K562 (cell line): Measurements from ENCODE around the gene LPXN. TPM values are rescaled to one million over a fixed set of nuclear protein-coding genes. Genes with fewer than 3 reads are reported as not detected.

Experiments used
- ATAC-seq: fragments of 200-7000 bp; cut with Tn5 transposase; 3 replicates; pipeline ENCODE4 v1.9.1; 2020; ENCODE audit warnings: moderate library complexity
- BruUV-seq: library from RNA; stranded (reverse); fragments of 400-500 nt; replicated peaks from 2 replicates; lab custom pipeline; 2021; lab: Mats Ljungman, UMichigan
- CTCF ChIA-PET: fragments of 300-600 bp; formaldehyde crosslinking; extraction: SDS; loops from one replicate; lab custom pipeline; 2021; ENCODE audit warnings: low intra/inter-chr PET ratio; lab: Yijun Ruan, JAX
- POLR2A ChIA-PET: fragments of 300-600, 350-650 bp; sonication (Branson Sonifier 250); formaldehyde crosslinking; extraction: SDS; loops from one replicate; lab custom pipeline; 2021; ENCODE audit warnings: antibody characterized with exemption, inconsistent platforms; lab: Yijun Ruan, JAX
- DNase-seq, 4 experiments: peaks; one replicate each; pipeline versions ENCODE4 v3.0.0 to v3.0.0-alpha.2; 2011 to 2018; ENCODE audit warnings: low spot score in 3 of 4, mixed read lengths in 3 of 4; ENCODE audit errors: extremely low read depth in 1 of 4
- FAIRE-seq: peaks from 2 replicates; lab custom pipeline; 2011; peaks lifted over from hg19 to GRCh38; lab: Jason Lieb, UNC
- H2AFZ ChIP-seq: 2 replicates; pipeline ENCODE4 v1.6.0; 2011; ENCODE audit warnings: low read depth, low read length, control low read depth, inconsistent platforms
- H3K27ac ChIP-seq: fragments of 200-600 bp; 3 replicates; pipeline ENCODE4 v1.8.0; 2011; ENCODE audit warnings: low read depth, mild to moderate bottlenecking, control low read depth, inconsistent platforms, low read length, moderate library complexity, mixed read lengths; ENCODE audit errors: extremely low read depth
- H3K27me3 ChIP-seq, 2 experiments: fragments of 300-600 bp in 1 of 2; 2 replicates in 1 of 2; 3 replicates in 1 of 2; pipeline versions ENCODE4 v1.6.0 to v1.8.0; 2011; ENCODE audit warnings: inconsistent platforms in 2 of 2, low read length in 2 of 2, mild to moderate bottlenecking in 1 of 2, mixed read lengths in 1 of 2, moderate library complexity in 1 of 2; ENCODE audit not compliant: control insufficient read depth in 2 of 2, insufficient read depth in 2 of 2
- H3K36me3 ChIP-seq: fragments of 300-600 bp; 3 replicates; pipeline ENCODE4 v1.8.0; 2011; ENCODE audit warnings: mild to moderate bottlenecking, low read length, inconsistent platforms; ENCODE audit not compliant: control insufficient read depth, insufficient read depth
- H3K4me1 ChIP-seq, 2 experiments: fragments of 200-600 bp in 1 of 2; replicated peaks in 1 of 2; 2 replicates in 1 of 2; 3 replicates in 1 of 2; pipeline versions ENCODE4 v1.5.1 to v1.8.0; 2011; ENCODE audit warnings: inconsistent platforms in 2 of 2, low read length in 2 of 2, mild to moderate bottlenecking in 1 of 2, mixed read lengths in 1 of 2, moderate library complexity in 1 of 2; ENCODE audit not compliant: control insufficient read depth in 2 of 2, insufficient read depth in 2 of 2
- H3K4me2 ChIP-seq: 2 replicates; pipeline ENCODE4 v1.6.1; 2011; ENCODE audit warnings: low read length, control low read depth, inconsistent platforms, mixed read lengths; ENCODE audit not compliant: insufficient read depth
- H3K4me3 ChIP-seq: fragments of 200-600 bp; sonication (generic), shearing (Covaris generic); 2 replicates; pipeline ENCODE4 v1.5.1; 2016; ENCODE audit warnings: control low read depth, inconsistent platforms
- H3K79me2 ChIP-seq: fragments of 200-600 bp; 3 replicates; pipeline ENCODE4 v1.8.0; 2011; ENCODE audit warnings: low read length, inconsistent platforms; ENCODE audit not compliant: control insufficient read depth, insufficient read depth
- H3K9ac ChIP-seq, 2 experiments: 2 replicates each; pipeline versions ENCODE4 v1.6.0 to v1.6.1; 2011; ENCODE audit warnings: low read depth in 2 of 2, low read length in 2 of 2, control low read depth in 1 of 2, inconsistent platforms in 1 of 2, mild to moderate bottlenecking in 1 of 2, mixed read lengths in 1 of 2; ENCODE audit not compliant: insufficient read depth in 1 of 2
- H3K9me1 ChIP-seq: one replicate; pipeline ENCODE4 v1.6.0; 2011; ENCODE audit warnings: inconsistent platforms, mild to moderate bottlenecking, low read length, moderate library complexity; ENCODE audit not compliant: control insufficient read depth, insufficient read depth
- H3K9me3 ChIP-seq: replicated peaks from 2 replicates; pipeline ENCODE4 v1.5.1; 2011; ENCODE audit warnings: low read depth, low read length, inconsistent platforms; ENCODE audit not compliant: control insufficient read depth, insufficient read depth
- H4K20me1 ChIP-seq: replicated peaks from 2 replicates; pipeline ENCODE4 v1.6.1; 2011; ENCODE audit warnings: low read length, inconsistent platforms, mixed read lengths; ENCODE audit not compliant: control insufficient read depth, insufficient read depth
- DLX4 ChIP-seq: fragments of 250-450 bp; sonication (Bioruptor Pico); IDR thresholded peaks from 2 replicates; pipeline ENCODE4 v1.6.1; 2021; ENCODE audit warnings: mild to moderate bottlenecking
- FOXJ2 ChIP-seq: fragments of 200-800 bp; sonication (Bioruptor generic); IDR thresholded peaks from 2 replicates; pipeline ENCODE4 v1.6.1; 2016; ENCODE audit warnings: missing genetic modification characterization, missing compliant biosample characterization
- FOXO4 ChIP-seq: fragments of 450-650 bp; formaldehyde crosslinking; IDR thresholded peaks from 2 replicates; pipeline ENCODE4 v1.4.0; 2020; ENCODE audit warnings: mild to moderate bottlenecking, moderate library complexity
- KAT7 ChIP-seq: sonication (generic); formaldehyde crosslinking; IDR thresholded peaks from 2 replicates; pipeline ENCODE4 v1.8.0; 2022; ENCODE audit warnings: missing genetic modification reagents, mild to moderate bottlenecking, borderline replicate concordance
- MBD2 ChIP-seq: sonication (generic); IDR thresholded peaks from 2 replicates; pipeline ENCODE4 v1.6.1; 2016; ENCODE audit warnings: low read depth, borderline replicate concordance
- MGA ChIP-seq: fragments of 450-650 bp; IDR thresholded peaks from 2 replicates; pipeline ENCODE4 v1.6.1; 2016; ENCODE audit warnings: mild to moderate bottlenecking, moderate library complexity
- WGBS: fragments of 100-300 bp; shearing (Covaris generic); methylation state at CpG from one replicate; pipeline ENCODE4 v1.1.6; 2016; ENCODE audit warnings: low coverage, mixed read lengths; ENCODE audit not compliant: insufficient coverage; ENCODE audit errors: missing lambda C conversion rate; 5-methylcytosine and 5-hydroxymethylcytosine counted together
- in situ Hi-C: fragments of 300-500 bp; cut with MboI; formaldehyde crosslinking; loops from 4 replicates; pipeline ENCODE4 v1.15.0; 2018; ENCODE audit warnings: inconsistent platforms, mixed read lengths
- intact Hi-C: fragments of 100-400 bp; cut with micrococcal nuclease; formaldehyde crosslinking; loops from 2 replicates; pipeline ENCODE4 v1.14.2; 2022
- polyA plus RNA-seq, 8 experiments: library from polyadenylated mRNA; depleted of rRNA in 4 of 8; stranded (reverse) in 5 of 8; unstranded in 3 of 8; fragments of >200 nt; fragmentation: Nextera tagmentation in 2 of 8; fragmentation: Illumina TruSeq in 1 of 8; extraction: Ambion mirVana in 2 of 8; extraction: Trizol in 1 of 8; gene quantifications; 2 replicates each; pipeline versions ENCODE4 v1.2.1 to v1.2.3, GENCODE V29; 2011 to 2014; ENCODE audit warnings: inconsistent platforms in 1 of 8, missing spikeins in 1 of 8
- total RNA-seq, 7 experiments: library from RNA; depleted of rRNA in 6 of 7; stranded (reverse); fragments of >200 nt in 6 of 7; fragmentation: Illumina TruSeq in 2 of 7; extraction: Trizol in 2 of 7; gene quantifications; 2 replicates each; pipeline versions ENCODE4 v1.2.1 to v1.2.3, GENCODE V29; 2011 to 2021; ENCODE audit warnings: low replicate concordance in 1 of 7

LPXN gene
- total and polyA plus RNA-seq, 9 of the 15 experiments (the other 6 are each of a cell fraction or from before 2014, with no cell fraction given): 0.73 to 3.1 (median 2.0) TPM

GRCh38 chr11:58608331-58608730 lies 32.7 kb upstream of the LPXN start:
- H2AFZ ChIP-seq: no peak overlapping the region
- H3K27ac ChIP-seq: no peak overlapping the region
- no peaks in the 10 kb centered on the region for H3K9me3 ChIP-seq
- H3K9ac ChIP-seq: no peak overlapping the region
- H4K20me1 ChIP-seq: peaks cover 19% of the 10 kb centered on the region; the same call in 1 of the 2 replicates
- H3K79me2 ChIP-seq: peaks cover 74% of the 10 kb centered on the region
- intact Hi-C loops: no loop called here
- peaks cover 54% of the 10 kb centered on the region for H3K36me3 ChIP-seq
- ATAC-seq (no peak), DNase-seq (no peak), FAIRE-seq (no peak)
- peaks cover 6 to 15% of the 10 kb centered on the region in 2 experiments; a peak in 4 of 5 replicates for H3K4me1 ChIP-seq
- CTCF ChIA-PET: no interaction called here
- BruUV-seq: no TSS peak
- WGBS: 95% methylated on average over 5 of the region's 5 CpGs
- H3K27me3 ChIP-seq: no peaks in the 10 kb centered on the region
- peaks cover 3% of the 10 kb centered on the region for H3K9me1 ChIP-seq
- in situ Hi-C loops: no loop called here
- no peak for TF ChIP-seq MBD2
- no peak for TF ChIP-seq MGA
- TF ChIP-seq FOXO4 (CRISPR knock-in tag): no peak
- TF ChIP-seq DLX4 (CRISPR knock-in tag): no peak
- no peak for TF ChIP-seq FOXJ2 (tag)
- no peak for TF ChIP-seq KAT7 (CRISPR knock-in tag)
- no peak overlapping the region for H3K4me3 ChIP-seq
- H3K4me2 ChIP-seq: no peak overlapping the region
- POLR2A ChIA-PET: interaction anchor here (0.6 kb wide), 1 partner anchor 846 kb away, joined by 3 read pairs; no protein-coding TSS in a partner anchor
